ENCODE data around the gene BTAF1. TPM values are rescaled to one million over a fixed set of nuclear protein-coding genes. Genes with fewer than 3 reads are reported as not detected.
"Not testable (repeated sequence)": the region's sequence is repeated elsewhere in the genome, so short reads cannot be mapped to it uniquely, and the experiment has no call there.

Gene BTAF1
- total and polyA plus RNA-seq, 9 donors: 13.0 to 50.7 (median 38.9) TPM

DNA sequence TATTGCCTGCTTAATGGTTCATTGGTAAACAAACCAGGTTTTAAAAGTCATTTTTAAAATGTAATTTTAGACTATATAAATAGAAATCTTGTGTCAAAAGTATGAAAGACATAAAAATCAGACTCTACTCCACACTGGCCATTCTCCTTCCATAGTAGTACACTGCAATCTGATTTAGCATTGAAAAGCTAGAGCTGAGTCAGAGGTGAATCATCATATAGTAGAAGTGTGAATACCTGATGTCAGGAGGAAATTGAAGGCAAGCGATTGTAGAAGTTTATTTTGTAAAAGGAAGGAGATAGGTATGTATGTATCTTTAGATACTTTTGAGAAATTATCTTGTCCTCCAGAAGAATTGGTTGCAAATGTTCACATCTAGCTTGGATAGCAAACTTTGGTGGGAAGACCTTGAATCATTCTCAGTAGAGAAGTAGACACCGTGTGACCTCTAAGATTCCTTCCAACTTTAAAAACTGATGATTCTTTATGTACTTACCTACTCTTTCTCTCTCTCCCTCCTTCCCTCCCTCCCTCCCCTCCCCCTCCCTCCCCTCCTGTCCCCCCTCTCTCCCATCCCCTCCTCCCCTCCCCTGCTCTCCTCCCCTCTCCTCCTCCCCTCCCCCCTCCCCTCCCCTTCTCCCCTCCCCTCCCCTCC, 88.1 kb downstream of the BTAF1 start:
- WGBS, 3 donors: 91 to 95% (median 92%) methylated on average over 2 of the region's 2 CpGs
- no peaks in the 10 kb centered on the region for H3K4me1 ChIP-seq (ENCODE audit: insufficient read depth)
- no peak for TF ChIP-seq POLR2A (IDR thresholded peaks at IDR 0.05)
- TF ChIP-seq EP300 (IDR thresholded peaks at IDR 0.05): no peak
- TF ChIP-seq, protein P1, sequence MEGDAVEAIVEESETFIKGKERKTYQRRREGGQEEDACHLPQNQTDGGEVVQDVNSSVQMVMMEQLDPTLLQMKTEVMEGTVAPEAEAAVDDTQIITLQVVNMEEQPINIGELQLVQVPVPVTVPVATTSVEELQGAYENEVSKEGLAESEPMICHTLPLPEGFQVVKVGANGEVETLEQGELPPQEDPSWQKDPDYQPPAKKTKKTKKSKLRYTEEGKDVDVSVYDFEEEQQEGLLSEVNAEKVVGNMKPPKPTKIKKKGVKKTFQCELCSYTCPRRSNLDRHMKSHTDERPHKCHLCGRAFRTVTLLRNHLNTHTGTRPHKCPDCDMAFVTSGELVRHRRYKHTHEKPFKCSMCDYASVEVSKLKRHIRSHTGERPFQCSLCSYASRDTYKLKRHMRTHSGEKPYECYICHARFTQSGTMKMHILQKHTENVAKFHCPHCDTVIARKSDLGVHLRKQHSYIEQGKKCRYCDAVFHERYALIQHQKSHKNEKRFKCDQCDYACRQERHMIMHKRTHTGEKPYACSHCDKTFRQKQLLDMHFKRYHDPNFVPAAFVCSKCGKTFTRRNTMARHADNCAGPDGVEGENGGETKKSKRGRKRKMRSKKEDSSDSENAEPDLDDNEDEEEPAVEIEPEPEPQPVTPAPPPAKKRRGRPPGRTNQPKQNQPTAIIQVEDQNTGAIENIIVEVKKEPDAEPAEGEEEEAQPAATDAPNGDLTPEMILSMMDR (IDR thresholded peaks at IDR 0.05): no peak
- intact Hi-C loops (cut with DNase I): no loop called here
- H3K4me3 ChIP-seq: no peak overlapping the region
- DNase-seq: no peak
- H3K9me3 ChIP-seq: no peaks in the 10 kb centered on the region
- H3K27me3 ChIP-seq: no peaks in the 10 kb centered on the region
- H3K27ac ChIP-seq: no peak overlapping the region
- no peaks in the 10 kb centered on the region for H3K36me3 ChIP-seq

DNA sequence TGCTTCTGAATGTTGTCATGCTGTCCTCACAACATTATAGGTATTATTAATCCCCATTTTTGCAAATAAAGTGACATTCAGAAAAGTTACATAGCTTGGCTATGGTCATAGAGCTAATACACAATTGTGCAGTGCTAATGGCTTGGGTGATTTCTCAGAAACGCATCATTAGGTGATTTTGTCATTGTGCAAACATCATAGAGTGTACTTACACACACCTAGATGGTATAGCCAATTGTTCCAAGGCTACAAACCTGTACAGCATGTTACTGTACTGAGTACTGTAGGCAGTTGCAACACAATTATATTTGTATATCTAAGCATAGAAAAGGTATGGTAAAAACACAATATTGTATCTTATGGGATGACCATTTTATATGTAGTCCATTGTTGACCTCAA, 91.0 kb downstream of the BTAF1 start:
- no peak for DNase-seq
- Histone ChIP-seq H3K9me3 (no peaks in the 10 kb centered on the region), H3K27ac (no peak overlapping the region), H3K4me3 (no peak overlapping the region), H3K36me3 (no peaks in the 10 kb centered on the region), H3K4me1 (ENCODE audit: insufficient read depth) (no peaks in the 10 kb centered on the region), H3K27me3 (no peaks in the 10 kb centered on the region)
- 97 to 99% (median 98%) methylated on average over 1 of the region's 1 CpG for WGBS, 3 donors
- TF ChIP-seq EP300 (IDR thresholded peaks at IDR 0.05) (no peak), POLR2A (IDR thresholded peaks at IDR 0.05) (no peak)
- TF ChIP-seq, protein P1 (IDR thresholded peaks at IDR 0.05): no peak
- intact Hi-C loops (cut with DNase I): no loop called here

DNA sequence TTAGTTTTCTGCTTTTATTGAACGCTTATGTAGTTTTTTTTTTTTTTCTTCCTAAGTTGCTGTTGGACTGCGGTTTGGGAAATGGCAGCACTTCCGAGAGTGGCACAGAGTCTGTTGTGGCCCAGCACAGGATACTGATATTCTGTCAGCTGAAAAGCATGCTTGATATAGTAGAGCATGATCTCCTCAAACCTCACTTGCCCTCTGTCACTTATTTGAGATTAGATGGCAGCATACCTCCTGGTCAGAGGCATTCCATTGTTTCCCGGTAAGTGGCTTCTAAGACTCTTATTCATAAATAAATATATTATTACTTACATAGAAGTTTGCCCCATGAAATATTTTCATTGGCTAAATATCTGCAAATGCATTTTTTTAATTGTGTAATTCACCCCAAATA, 101.1 kb downstream of the BTAF1 start:
- DNase-seq: no peak
- no peak overlapping the region for H3K4me3 ChIP-seq
- H3K4me1 ChIP-seq (ENCODE audit: insufficient read depth): no peaks in the 10 kb centered on the region
- H3K27ac ChIP-seq: no peak overlapping the region
- intact Hi-C loops (cut with DNase I): no loop called here
- WGBS, 3 donors: 91 to 95% (median 94%) methylated on average over 4 of the region's 4 CpGs
- H3K36me3 ChIP-seq: no peaks in the 10 kb centered on the region
- H3K9me3 ChIP-seq: no peaks in the 10 kb centered on the region
- H3K27me3 ChIP-seq: no peaks in the 10 kb centered on the region
- TF ChIP-seq POLR2A (IDR thresholded peaks at IDR 0.05) (no peak), EP300 (IDR thresholded peaks at IDR 0.05) (no peak)
- TF ChIP-seq, protein P1 (IDR thresholded peaks at IDR 0.05): no peak

DNA sequence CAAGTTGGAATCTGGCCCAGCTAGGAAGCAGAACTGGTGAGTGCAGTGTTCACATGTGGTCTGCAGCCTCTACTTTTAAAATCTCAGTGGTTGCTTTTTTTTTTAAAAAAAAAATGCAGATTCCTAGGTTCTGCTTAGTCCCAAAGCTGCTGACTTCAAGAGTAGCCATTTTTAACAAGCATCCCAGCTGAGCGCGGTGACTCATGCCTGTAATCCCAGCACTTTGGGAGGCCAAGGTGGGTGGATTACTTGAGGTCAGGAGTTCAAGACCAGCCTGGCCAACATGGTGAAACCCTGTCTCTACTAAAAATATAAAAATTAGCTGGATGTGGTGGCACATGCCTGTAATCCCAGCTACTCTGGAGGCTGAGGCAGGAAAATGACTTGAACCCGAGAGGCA, 101.8 kb downstream of the BTAF1 start:
- H3K4me3 ChIP-seq; DNase-seq; H3K9me3 ChIP-seq; H3K27ac ChIP-seq; intact Hi-C loops (cut with DNase I); H3K36me3 ChIP-seq; H3K27me3 ChIP-seq; H3K4me1 ChIP-seq (ENCODE audit: insufficient read depth): not testable (repeated sequence)
- 93 to 100% (median 98%) methylated on average over 3 of the region's 3 CpGs for WGBS, 3 donors

DNA sequence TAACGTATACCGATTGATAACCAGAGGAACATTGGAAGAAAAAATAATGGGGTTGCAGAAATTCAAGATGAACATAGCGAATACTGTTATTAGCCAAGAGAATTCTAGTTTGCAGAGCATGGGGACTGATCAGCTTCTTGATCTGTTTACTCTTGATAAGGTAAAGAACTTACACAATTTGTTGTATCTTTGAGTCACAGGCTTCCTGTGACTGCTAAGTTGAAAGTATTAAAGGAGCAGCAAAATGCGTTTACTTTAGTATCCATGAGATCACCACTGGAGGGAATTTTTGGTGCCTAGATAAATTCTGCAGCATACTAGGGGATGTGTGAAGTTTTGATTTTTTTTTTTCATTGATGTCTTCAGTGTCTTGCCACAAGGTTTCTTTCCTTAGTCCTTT, 103.6 kb downstream of the BTAF1 start:
- TF ChIP-seq POLR2A (IDR thresholded peaks at IDR 0.05) (no peak), EP300 (IDR thresholded peaks at IDR 0.05) (no peak)
- TF ChIP-seq, protein P1 (IDR thresholded peaks at IDR 0.05): no peak
- H3K27ac ChIP-seq: no peak overlapping the region
- H3K36me3 ChIP-seq: no peaks in the 10 kb centered on the region
- 91 to 93% (median 92%) methylated on average over 4 of the region's 4 CpGs for WGBS, 3 donors
- no peaks in the 10 kb centered on the region for H3K4me1 ChIP-seq (ENCODE audit: insufficient read depth)
- intact Hi-C loops (cut with DNase I): no loop called here
- H3K4me3 ChIP-seq: no peak overlapping the region
- H3K27me3 ChIP-seq: no peaks in the 10 kb centered on the region
- no peak for DNase-seq
- no peaks in the 10 kb centered on the region for H3K9me3 ChIP-seq
